Tibial nerve (tissue), 3 donors: Measurements from ENCODE around the gene KLHL18.

Source experiments
- CTCF ChIP-seq, 5 experiments: fragments of 200-600 bp in 3 of 5; fragments of 450-650 bp in 2 of 5; sonication (generic) in 3 of 5; IDR thresholded peaks; one replicate each; pipeline ENCODE4 v1.5.1; 2016 to 2019; ENCODE audit warnings: antibody characterized with exemption in 5 of 5, mild to moderate bottlenecking in 3 of 5, moderate library complexity in 2 of 5
- POLR2A ChIP-seq, 2 donors: fragments of 450-650 bp; IDR thresholded peaks; one replicate each; pipeline ENCODE4 v1.6.1; 2017; ENCODE audit warnings: antibody characterized with exemption in 2 of 2, mild to moderate bottlenecking in 2 of 2, moderate library complexity in 2 of 2

GRCh38 chr3:47376393-47376792, 93.6 kb downstream of the KLHL18 start:
- TF ChIP-seq CTCF (IDR thresholded peaks at IDR 0.05): no peak
- no peak for TF ChIP-seq POLR2A (IDR thresholded peaks at IDR 0.05)
